Measurements from ENCODE around the gene SLC24A4. TPM values are rescaled to one million over a fixed set of nuclear protein-coding genes. Genes with fewer than 3 reads are reported as not detected.

The SLC24A4 gene, protein sequence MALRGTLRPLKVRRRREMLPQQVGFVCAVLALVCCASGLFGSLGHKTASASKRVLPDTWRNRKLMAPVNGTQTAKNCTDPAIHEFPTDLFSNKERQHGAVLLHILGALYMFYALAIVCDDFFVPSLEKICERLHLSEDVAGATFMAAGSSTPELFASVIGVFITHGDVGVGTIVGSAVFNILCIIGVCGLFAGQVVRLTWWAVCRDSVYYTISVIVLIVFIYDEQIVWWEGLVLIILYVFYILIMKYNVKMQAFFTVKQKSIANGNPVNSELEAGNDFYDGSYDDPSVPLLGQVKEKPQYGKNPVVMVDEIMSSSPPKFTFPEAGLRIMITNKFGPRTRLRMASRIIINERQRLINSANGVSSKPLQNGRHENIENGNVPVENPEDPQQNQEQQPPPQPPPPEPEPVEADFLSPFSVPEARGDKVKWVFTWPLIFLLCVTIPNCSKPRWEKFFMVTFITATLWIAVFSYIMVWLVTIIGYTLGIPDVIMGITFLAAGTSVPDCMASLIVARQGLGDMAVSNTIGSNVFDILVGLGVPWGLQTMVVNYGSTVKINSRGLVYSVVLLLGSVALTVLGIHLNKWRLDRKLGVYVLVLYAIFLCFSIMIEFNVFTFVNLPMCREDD
- under 0.01 TPM in 2 replicates for total RNA-seq

DNA sequence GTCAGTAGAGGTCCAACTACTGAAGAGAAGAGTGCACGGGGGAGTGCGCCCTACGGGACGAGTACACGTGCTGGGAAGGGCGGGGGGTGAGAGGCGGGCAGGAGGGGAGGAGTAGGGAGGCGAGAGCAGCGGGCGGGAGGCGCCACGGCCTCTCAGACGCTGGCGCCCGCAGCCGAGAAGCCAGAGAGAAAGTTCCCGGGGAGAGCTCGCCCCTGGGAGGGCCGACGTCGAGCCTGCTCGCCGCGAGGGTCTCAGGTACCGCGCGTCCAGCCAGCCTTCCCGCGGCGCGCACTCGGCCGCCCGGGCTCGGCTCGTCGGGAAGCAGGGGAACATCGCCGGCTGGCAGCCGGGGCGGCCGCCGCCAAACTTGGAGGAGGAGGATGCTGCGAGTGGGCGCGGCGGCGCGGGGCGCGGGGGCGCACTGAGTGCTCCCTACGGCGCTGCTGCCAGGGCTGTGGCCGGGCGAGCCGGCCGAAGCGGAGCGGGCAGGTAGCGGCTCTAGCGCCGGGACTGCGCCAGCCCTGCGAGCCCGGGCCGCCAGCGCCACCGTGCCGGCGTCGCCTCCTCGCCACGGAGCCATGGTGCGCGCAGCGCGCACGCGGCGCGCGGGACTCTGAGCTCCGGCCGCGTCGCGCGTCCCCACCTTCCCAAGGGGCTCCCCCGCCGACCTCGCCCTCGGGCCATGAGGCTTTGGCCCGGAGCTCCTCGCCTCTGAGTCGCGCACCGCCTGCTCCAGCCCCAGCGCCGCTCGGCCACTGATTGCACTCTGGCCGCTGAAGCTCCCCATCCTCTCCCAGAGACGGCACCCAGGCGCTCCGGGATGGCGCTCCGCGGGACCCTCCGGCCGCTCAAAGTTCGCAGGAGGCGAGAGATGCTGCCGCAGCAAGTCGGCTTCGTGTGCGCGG is at the start of gene SLC24A4:
TSS of gene SLC24A4 (plus strand) at position 155 of the 905 bp plus-strand sequence. CDS start at position 821, 666 bp downstream.

DNA sequence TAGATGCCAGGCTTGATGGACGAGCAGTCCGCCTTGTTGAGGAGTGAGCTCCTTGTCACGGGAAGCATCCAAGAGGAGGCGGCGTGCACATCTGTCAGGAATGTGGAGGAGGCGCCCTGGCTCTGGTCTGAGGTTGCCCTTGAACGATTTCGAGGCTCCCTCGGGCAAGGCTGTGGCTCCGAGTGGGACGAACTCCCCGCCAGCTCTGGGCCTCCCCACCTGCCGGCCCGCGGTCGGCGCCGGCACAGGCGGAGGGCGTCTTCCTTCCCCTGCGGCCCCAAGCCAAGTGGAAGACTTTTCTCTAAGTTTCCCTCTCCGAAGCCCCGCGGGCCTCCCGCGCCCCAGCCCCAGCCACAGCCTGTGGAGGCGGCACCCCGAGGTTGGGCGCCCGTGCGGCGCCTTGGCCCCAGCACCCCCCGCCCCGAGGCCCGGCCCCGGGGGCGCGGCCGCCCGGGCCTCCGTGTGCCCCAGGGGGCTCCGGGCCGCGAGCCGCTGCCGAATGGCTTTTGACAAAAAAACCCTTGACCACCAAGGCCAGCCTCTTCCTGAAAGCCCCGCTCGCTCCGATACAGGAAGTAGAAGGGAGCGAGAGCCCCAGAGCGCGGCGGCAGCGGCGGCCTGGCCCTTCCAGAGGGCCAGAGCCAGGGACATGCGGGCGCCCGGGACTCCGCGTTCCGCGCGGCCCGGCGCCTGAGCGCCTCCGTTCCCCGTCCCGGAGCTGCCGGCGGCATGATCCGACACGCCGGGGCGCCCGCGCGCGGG is 190.4 kb downstream of the SLC24A4 start, which contains the start of gene RIN3:
TSS of gene RIN3 (plus strand) at position 578 of the 762 bp plus-strand sequence. CDS start at position 730, 152 bp downstream.

Other genes starting within 250 kb of the SLC24A4 start
- 35.6 and 68.5 TPM in 2 replicates for gene ATXN3, start 216.6 kb upstream of the SLC24A4 start, total RNA-seq
- gene NDUFB1, start 201.5 kb upstream of the SLC24A4 start, total RNA-seq, result 82.0 and 187 TPM in 2 replicates
- gene CPSF2, start 201.2 kb upstream of the SLC24A4 start, total RNA-seq, result 39.5 and 64.0 TPM in 2 replicates
- 8.8 and 10.8 TPM in 2 replicates for gene RIN3, start 190.6 kb downstream of the SLC24A4 start, total RNA-seq

Measured in smooth muscle cell of trachea (primary cell).